ENCODE results near the gene SLC29A1. TPM values are rescaled to one million over a fixed set of nuclear protein-coding genes. Genes with fewer than 3 reads are reported as not detected.
A peak's percentile ranks its signal among the peaks of the same experiment; 100 is the strongest.

SLC29A1 gene
- total RNA-seq, 1 experiment from 2014 or later = 45.3 TPM

DNA sequence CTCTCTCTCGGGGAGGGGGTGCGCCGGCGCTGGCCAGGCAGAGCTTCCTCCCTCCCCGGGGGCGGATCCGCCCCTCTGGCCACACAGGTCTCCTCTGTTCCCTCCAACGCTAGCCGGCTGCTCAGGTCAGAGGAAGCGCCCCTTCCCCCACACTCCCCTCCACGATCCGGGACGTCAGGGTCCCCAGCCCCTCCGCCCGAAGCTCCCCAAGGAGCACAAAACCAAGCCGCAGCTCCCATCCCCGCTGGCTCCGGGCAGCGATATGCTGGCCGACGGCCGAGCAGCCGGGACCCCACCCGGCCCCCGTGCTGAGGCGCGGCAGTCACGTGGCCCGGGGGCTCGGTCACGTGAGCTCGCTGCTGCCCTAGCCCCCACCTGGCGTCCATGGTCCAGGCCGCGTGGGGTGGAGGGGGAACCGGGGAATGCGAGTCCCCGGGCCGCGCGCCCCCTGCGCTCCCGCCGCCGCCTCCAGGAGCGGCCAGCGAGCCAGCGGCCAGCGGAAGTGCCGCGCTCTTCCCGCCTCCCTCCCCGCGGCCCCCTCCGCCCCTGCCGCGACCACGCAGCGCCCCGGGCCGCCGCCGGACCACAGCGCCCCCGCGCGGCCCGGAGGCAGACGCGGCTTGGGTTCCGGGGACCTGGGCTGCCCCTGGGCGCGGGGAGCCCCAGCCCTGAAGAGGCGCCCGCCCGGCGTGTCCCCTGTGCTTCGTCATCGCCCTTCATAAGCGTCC, 33.8 kb downstream of the SLC29A1 start, which contains the start of gene SLC35B2:
SLC35B2 (minus strand) TSS at position 504 of the 728 bp plus-strand sequence; CDS start at position 386, 118 bp downstream.
- ChIA-PET CTCF (interaction anchor here (0.6 to 1.0 kb wide), 4 partner anchors 22 to 130 kb away, joined by 3 to 14 read pairs (median 6); partner anchors contain the start of gene TMEM63B), POLR2A (ENCODE audit: unreplicated experiment) (interaction anchor here (0.5 to 1.0 kb wide), 6 partner anchors 10 to 1325 kb away, joined by 3 to 17 read pairs (median 6); partner anchors contain the start of genes HSP90AB1, MRPL14 and TMEM63B)
- TF ChIP-seq EZH2 (IDR thresholded peaks at IDR 0.05; ENCODE audit: low read depth) = no peak
- TF ChIP-seq, protein P1, sequence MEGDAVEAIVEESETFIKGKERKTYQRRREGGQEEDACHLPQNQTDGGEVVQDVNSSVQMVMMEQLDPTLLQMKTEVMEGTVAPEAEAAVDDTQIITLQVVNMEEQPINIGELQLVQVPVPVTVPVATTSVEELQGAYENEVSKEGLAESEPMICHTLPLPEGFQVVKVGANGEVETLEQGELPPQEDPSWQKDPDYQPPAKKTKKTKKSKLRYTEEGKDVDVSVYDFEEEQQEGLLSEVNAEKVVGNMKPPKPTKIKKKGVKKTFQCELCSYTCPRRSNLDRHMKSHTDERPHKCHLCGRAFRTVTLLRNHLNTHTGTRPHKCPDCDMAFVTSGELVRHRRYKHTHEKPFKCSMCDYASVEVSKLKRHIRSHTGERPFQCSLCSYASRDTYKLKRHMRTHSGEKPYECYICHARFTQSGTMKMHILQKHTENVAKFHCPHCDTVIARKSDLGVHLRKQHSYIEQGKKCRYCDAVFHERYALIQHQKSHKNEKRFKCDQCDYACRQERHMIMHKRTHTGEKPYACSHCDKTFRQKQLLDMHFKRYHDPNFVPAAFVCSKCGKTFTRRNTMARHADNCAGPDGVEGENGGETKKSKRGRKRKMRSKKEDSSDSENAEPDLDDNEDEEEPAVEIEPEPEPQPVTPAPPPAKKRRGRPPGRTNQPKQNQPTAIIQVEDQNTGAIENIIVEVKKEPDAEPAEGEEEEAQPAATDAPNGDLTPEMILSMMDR (conservative IDR thresholded peaks at IDR 0.05) = no peak

DNA sequence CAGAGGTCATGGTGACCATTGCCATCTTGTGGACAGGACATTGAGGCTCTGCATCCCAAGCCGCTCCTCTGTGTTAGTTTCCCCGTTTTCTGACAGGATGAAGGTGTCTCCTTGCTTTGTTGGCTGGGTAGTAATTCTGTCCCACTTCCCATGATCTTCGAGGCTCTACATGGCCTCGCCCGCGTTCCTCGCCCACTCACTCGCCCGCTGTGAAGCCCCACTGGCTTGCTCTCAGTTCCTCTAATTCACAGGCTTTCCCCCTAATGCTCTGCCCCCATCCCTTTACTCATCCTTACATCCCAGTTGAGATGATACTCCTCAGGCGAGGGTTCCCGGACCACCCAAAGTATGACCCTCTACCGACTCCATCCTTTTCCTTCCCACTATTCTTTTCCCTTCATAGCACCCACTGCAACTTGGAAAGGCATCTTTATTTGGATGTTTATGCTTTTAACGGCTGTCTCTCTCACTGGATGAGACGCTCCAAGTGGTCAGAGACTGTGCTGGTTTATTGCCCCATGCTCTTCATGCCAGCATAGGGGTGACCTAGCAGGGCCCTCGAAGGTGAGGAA, 34.4 kb downstream of the SLC29A1 start:
- Histone ChIP-seq H3K27ac (no peak overlapping the region), H3K9me3 (ENCODE audit: insufficient read depth, low read depth) (no peaks in the 10 kb centered on the region), H3K79me2 (ENCODE audit: low read depth) (peaks cover 42% of the 10 kb centered on the region), H3K36me3 (ENCODE audit: low read depth) (peaks cover 17% of the 10 kb centered on the region), H4K20me1 (ENCODE audit: insufficient read depth) (peaks cover 38% of the 10 kb centered on the region), H3K27me3 (ENCODE audit: insufficient read depth, low read depth) (no peaks in the 10 kb centered on the region), H3K9me2 (ENCODE audit: insufficient read depth) (no peaks in the 10 kb centered on the region), H3K4me3 (peak overlapping the region; percentile 78; the same call in 1 of the 2 replicates), H2AFZ (no peak overlapping the region), H3F3A (ENCODE audit: insufficient read depth, low read depth) (peaks cover 49% of the 10 kb centered on the region), H3K4me2 (peak overlapping the region; percentile 98), H3K4me1 (replicated peaks; ENCODE audit: insufficient read depth) (peaks cover 19% of the 10 kb centered on the region)
- intact Hi-C loops (cut with micrococcal nuclease; ENCODE audit: unreplicated experiment) = loop anchor here (2.0 kb wide), 1 partner anchor 85 kb away; no protein-coding TSS in a partner anchor
- TF ChIP-seq EZH2 (IDR thresholded peaks at IDR 0.05; ENCODE audit: low read depth) = no peak
- TF ChIP-seq, protein P1 (conservative IDR thresholded peaks at IDR 0.05) = peak; percentile 57
- ChIA-PET CTCF (interaction anchor here (0.6 kb wide), 1 partner anchor 45 kb away, joined by 3 read pairs; no protein-coding TSS in a partner anchor), POLR2A (ENCODE audit: unreplicated experiment) (no interaction called here)
- no peak for DNase-seq
- no TSS peak for BruUV-seq (replicated peaks)

More for the DNA sequence above, 33.8 kb downstream of the SLC29A1 start, which contains the start of gene SLC35B2:
- peaks cover 45% of the 10 kb centered on the region for H4K20me1 ChIP-seq (ENCODE audit: insufficient read depth)
- H3K4me3 ChIP-seq = peak within 1 kb of the TSS; percentile 78
- intact Hi-C loops (cut with micrococcal nuclease; ENCODE audit: unreplicated experiment) = loop anchor here (2.0 kb wide), 1 partner anchor 84 kb away; no protein-coding TSS in a partner anchor
- no peaks in the 10 kb centered on the region for H3K27me3 ChIP-seq (ENCODE audit: insufficient read depth, low read depth)
- peak within 1 kb of the TSS; percentile 98 for H3K4me2 ChIP-seq
- peaks cover 55% of the 10 kb centered on the region for H3F3A ChIP-seq (ENCODE audit: insufficient read depth, low read depth)
- peak within 1 kb of the TSS; percentile 36 for H3K27ac ChIP-seq
- BruUV-seq (replicated peaks) = no TSS peak
- H3K79me2 ChIP-seq (ENCODE audit: low read depth) = peaks cover 42% of the 10 kb centered on the region
- DNase-seq = peak; percentile 59 to 79
- no peaks in the 10 kb centered on the region for H3K9me2 ChIP-seq (ENCODE audit: insufficient read depth)
- H3K9me3 ChIP-seq (ENCODE audit: insufficient read depth, low read depth) = no peaks in the 10 kb centered on the region
- H2AFZ ChIP-seq = peak within 1 kb of the TSS; percentile 78; the same call in 1 of the 2 replicates
- peaks cover 16% of the 10 kb centered on the region; the same call in 1 of the 2 replicates for H3K4me1 ChIP-seq (replicated peaks; ENCODE audit: insufficient read depth)
- H3K36me3 ChIP-seq (ENCODE audit: low read depth) = peaks cover 23% of the 10 kb centered on the region

DNA sequence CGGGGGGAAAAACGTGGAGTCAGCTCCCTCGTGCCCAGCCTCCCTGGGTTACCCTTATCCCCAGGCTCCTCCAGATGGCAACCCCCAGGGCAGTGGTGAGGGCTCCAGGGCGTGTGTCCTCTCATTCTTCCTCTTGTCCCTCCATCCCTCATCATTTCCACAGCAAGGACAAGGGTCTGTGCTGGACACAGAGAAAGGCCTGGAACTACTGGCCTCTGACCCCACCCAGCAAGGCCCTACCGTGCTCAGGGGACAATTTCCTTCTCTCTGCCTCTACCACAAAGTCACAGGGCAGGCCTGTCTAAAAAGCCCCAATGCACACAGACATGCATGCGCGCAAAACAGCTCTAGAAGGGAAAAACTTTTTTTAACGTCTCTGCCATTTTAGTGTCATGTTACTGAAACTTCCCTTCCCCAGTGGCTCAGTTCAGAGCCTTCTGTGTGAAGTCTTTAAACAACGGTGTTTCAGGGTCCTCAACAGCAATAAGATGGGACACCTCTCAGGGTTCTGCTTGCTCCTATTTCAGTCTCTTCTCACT, 35.0 kb downstream of the SLC29A1 start:
- no TSS peak for BruUV-seq (replicated peaks)

More for the DNA sequence above, 35.0 kb downstream of the SLC29A1 start:
- H3K9me3 ChIP-seq (ENCODE audit: insufficient read depth, low read depth) = no peaks in the 10 kb centered on the region
- H3K4me3 ChIP-seq = no peak overlapping the region
- DNase-seq = peak in 1 of 2 experiments; percentile 31
- H2AFZ ChIP-seq = no peak overlapping the region
- H3K4me1 ChIP-seq (replicated peaks; ENCODE audit: insufficient read depth) = peaks cover 25% of the 10 kb centered on the region
- peaks cover 33% of the 10 kb centered on the region for H4K20me1 ChIP-seq (ENCODE audit: insufficient read depth)
- no peaks in the 10 kb centered on the region for H3K27me3 ChIP-seq (ENCODE audit: insufficient read depth, low read depth)
- peaks cover 43% of the 10 kb centered on the region for H3F3A ChIP-seq (ENCODE audit: insufficient read depth, low read depth)
- H3K27ac ChIP-seq = no peak overlapping the region
- TF ChIP-seq EZH2 (IDR thresholded peaks at IDR 0.05; ENCODE audit: low read depth) = no peak
- TF ChIP-seq, protein P1 (conservative IDR thresholded peaks at IDR 0.05) = no peak
- intact Hi-C loops (cut with micrococcal nuclease; ENCODE audit: unreplicated experiment) = no loop called here
- POLR2A ChIA-PET (ENCODE audit: unreplicated experiment) = no interaction called here
- peaks cover 11% of the 10 kb centered on the region for H3K36me3 ChIP-seq (ENCODE audit: low read depth)
- H3K79me2 ChIP-seq (ENCODE audit: low read depth) = peaks cover 41% of the 10 kb centered on the region
- H3K9me2 ChIP-seq (ENCODE audit: insufficient read depth) = no peaks in the 10 kb centered on the region
- no peak overlapping the region for H3K4me2 ChIP-seq
- CTCF ChIA-PET = interaction anchor here (0.6 kb wide), 1 partner anchor 45 kb away, joined by 3 read pairs; no protein-coding TSS in a partner anchor

All from PC-9 (cell line).